Breast epithelium (tissue), 4 donors: ENCODE data around the gene LRP2. TPM values are rescaled to one million over a fixed set of nuclear protein-coding genes. Genes with fewer than 3 reads are reported as not detected.

ENCODE experiments used
- DNase-seq, 2 donors: peaks; one replicate each; pipeline ENCODE4 v3.0.0-alpha.2; 2019; ENCODE audit warnings: low spot score in 2 of 2
- H3K27ac ChIP-seq, 2 donors: fragments of 200-600 bp; sonication (generic) in 1 of 2; one replicate each; pipeline ENCODE4 v1.5.1; 2016 to 2019; ENCODE audit warnings: mild to moderate bottlenecking in 1 of 2
- H3K27me3 ChIP-seq, 2 donors: fragments of 200-600 bp; sonication (generic) in 1 of 2; one replicate each; pipeline versions ENCODE4 v1.5.1 to v1.6.0; 2017 to 2019; ENCODE audit warnings: control low read depth in 1 of 2, mild to moderate bottlenecking in 1 of 2
- H3K36me3 ChIP-seq: fragments of 200-600 bp; one replicate; pipeline ENCODE4 v1.5.1; 2019
- H3K4me1 ChIP-seq, 2 donors: fragments of 200-600 bp; sonication (generic); one replicate each; pipeline ENCODE4 v1.5.1; 2016 to 2019; ENCODE audit warnings: control low read depth in 1 of 2
- H3K4me3 ChIP-seq, 3 donors: fragments of 200-600 bp; sonication (generic); 1 replicate in 2 of 3; 2 replicates in 1 of 3; pipeline ENCODE4 v1.5.1; 2016 to 2019; ENCODE audit warnings: mild to moderate bottlenecking in 3 of 3, moderate library complexity in 2 of 3
- H3K9me3 ChIP-seq, 2 donors: fragments of 200-600 bp; sonication (generic) in 1 of 2; one replicate each; pipeline ENCODE4 v1.5.1; 2016 to 2019; ENCODE audit warnings: control low read depth in 1 of 2
- CTCF ChIP-seq, 3 donors: fragments of 450-650 bp; IDR thresholded peaks; one replicate each; pipeline ENCODE4 v1.5.1; 2016 to 2017; ENCODE audit warnings: antibody characterized with exemption in 3 of 3, mild to moderate bottlenecking in 3 of 3, moderate library complexity in 3 of 3
- POLR2A ChIP-seq: fragments of 450-650 bp; IDR thresholded peaks from one replicate; pipeline ENCODE4 v1.6.1; 2016; ENCODE audit warnings: antibody characterized with exemption, mild to moderate bottlenecking, moderate library complexity
- POLR2AphosphoS5 ChIP-seq, 3 donors: sonication (generic); formaldehyde crosslinking; IDR thresholded peaks; one replicate each; pipeline ENCODE4 v1.6.1; 2017; ENCODE audit warnings: antibody characterized with exemption in 3 of 3
- intact Hi-C: fragments of 100-400 bp; cut with DNase I; formaldehyde crosslinking; loops from one replicate; pipeline ENCODE4 v1.15.1; 2023; ENCODE audit warnings: low total_unique reads
- total RNA-seq, 3 donors: library from RNA; depleted of rRNA; stranded (reverse); fragments of >200 nt; gene quantifications; one replicate each; pipeline ENCODE4 v1.1.0, GENCODE V29; 2016

The LRP2 gene
- total RNA-seq, 3 donors from 2014 or later: under 0.01 to 60.4 (median 19.7) TPM

GRCh38 chr2:169158874-169159273, 203.5 kb downstream of the LRP2 start:
- intact Hi-C loops: no loop called here
- no peaks in the 10 kb centered on the region for H3K4me1 ChIP-seq

GRCh38 chr2:169146220-169146619, 216.1 kb downstream of the LRP2 start:
- H3K9me3 ChIP-seq: no peaks in the 10 kb centered on the region
- intact Hi-C loops: loop anchor here (10.0 kb wide), 1 partner anchor 181 kb away; no protein-coding TSS in a partner anchor
- H3K36me3 ChIP-seq: no peaks in the 10 kb centered on the region
- DNase-seq: no peak
- no peaks in the 10 kb centered on the region for H3K4me1 ChIP-seq
- H3K4me3 ChIP-seq: no peak overlapping the region
- H3K27me3 ChIP-seq: no peaks in the 10 kb centered on the region
- TF ChIP-seq CTCF (IDR thresholded peaks at IDR 0.05) (no peak), POLR2AphosphoS5 (IDR thresholded peaks at IDR 0.05) (no peak), POLR2A (no peak)
- H3K27ac ChIP-seq: no peak overlapping the region

More at GRCh38 chr2:169158874-169159273, 203.5 kb downstream of the LRP2 start:
- no peak for DNase-seq
- H3K9me3 ChIP-seq: no peaks in the 10 kb centered on the region
- H3K36me3 ChIP-seq: no peaks in the 10 kb centered on the region
- no peak overlapping the region for H3K27ac ChIP-seq
- H3K27me3 ChIP-seq: no peaks in the 10 kb centered on the region
- TF ChIP-seq POLR2AphosphoS5 (IDR thresholded peaks at IDR 0.05) (no peak), CTCF (IDR thresholded peaks at IDR 0.05) (no peak), POLR2A (no peak)
- H3K4me3 ChIP-seq: no peak overlapping the region

GRCh38 chr2:169143998-169144397, 218.3 kb downstream of the LRP2 start:
- DNase-seq: no peak
- Histone ChIP-seq H3K9me3 (no peaks in the 10 kb centered on the region), H3K27me3 (no peaks in the 10 kb centered on the region), H3K27ac (no peak overlapping the region), H3K4me3 (no peak overlapping the region), H3K4me1 (no peaks in the 10 kb centered on the region), H3K36me3 (no peaks in the 10 kb centered on the region)
- intact Hi-C loops: loop anchor here (10.0 kb wide), 1 partner anchor 179 kb away; no protein-coding TSS in a partner anchor
- no peak for TF ChIP-seq POLR2A
- TF ChIP-seq CTCF (IDR thresholded peaks at IDR 0.05): no peak
- no peak for TF ChIP-seq POLR2AphosphoS5 (IDR thresholded peaks at IDR 0.05)

GRCh38 chr2:169141713-169142352, 220.5 kb downstream of the LRP2 start:
- Histone ChIP-seq H3K9me3 (no peaks in the 10 kb centered on the region), H3K4me1 (no peaks in the 10 kb centered on the region), H3K36me3 (no peaks in the 10 kb centered on the region), H3K27me3 (no peaks in the 10 kb centered on the region), H3K27ac (no peak overlapping the region), H3K4me3 (no peak overlapping the region)
- TF ChIP-seq POLR2A (no peak), POLR2AphosphoS5 (IDR thresholded peaks at IDR 0.05) (no peak), CTCF (IDR thresholded peaks at IDR 0.05) (peak; percentile 44 to 73 (median 56))
- DNase-seq: peak; percentile 26 to 53
- intact Hi-C loops: loop anchor here (10.0 kb wide), 1 partner anchor 177 kb away; no protein-coding TSS in a partner anchor

- no peak overlapping the region for H3K4me3 ChIP-seq
- H3K27me3 ChIP-seq: no peaks in the 10 kb centered on the region
- no peak overlapping the region for H3K27ac ChIP-seq
- TF ChIP-seq CTCF (IDR thresholded peaks at IDR 0.05) (no peak), POLR2AphosphoS5 (IDR thresholded peaks at IDR 0.05) (no peak), POLR2A (no peak)
- DNase-seq: no peak
- no peaks in the 10 kb centered on the region for H3K4me1 ChIP-seq
- intact Hi-C loops: loop anchor here (10.0 kb wide), 1 partner anchor 175 kb away; no protein-coding TSS in a partner anchor
- no peaks in the 10 kb centered on the region for H3K9me3 ChIP-seq
- no peaks in the 10 kb centered on the region for H3K36me3 ChIP-seq
Observed at GRCh38 chr2:169139993-169140767, 222.2 kb downstream of the LRP2 start.
